Osteoblast (primary cell): ENCODE data around the gene DIPK2B. TPM values are rescaled to one million over a fixed set of nuclear protein-coding genes. Genes with fewer than 3 reads are reported as not detected.

Experiments used
- DNase-seq: peaks from one replicate; pipeline ENCODE4 v3.0.0; 2011; ENCODE audit warnings: low spot score, mixed read lengths; ENCODE audit not compliant: insufficient read length; ENCODE audit errors: missing footprints
- H2AFZ ChIP-seq: 2 replicates; pipeline ENCODE4 v1.6.0; 2011; ENCODE audit warnings: mild to moderate bottlenecking, low read length
- H3K27ac ChIP-seq: 2 replicates; pipeline ENCODE4 v1.5.1; 2011; ENCODE audit warnings: mild to moderate bottlenecking, low read depth, low read length, moderate library complexity
- H3K27me3 ChIP-seq: 2 replicates; pipeline ENCODE4 v1.6.0; 2012; ENCODE audit warnings: mild to moderate bottlenecking, control low read depth, inconsistent platforms, low read length, moderate library complexity; ENCODE audit not compliant: insufficient read depth
- H3K36me3 ChIP-seq: 2 replicates; pipeline ENCODE4 v1.5.1; 2011; ENCODE audit warnings: mild to moderate bottlenecking, low read length, control low read depth, moderate library complexity; ENCODE audit not compliant: insufficient read depth
- H3K4me1 ChIP-seq: 2 replicates; pipeline ENCODE4 v1.5.1; 2011; ENCODE audit warnings: mild to moderate bottlenecking, low read length, control low read depth, moderate library complexity; ENCODE audit not compliant: insufficient read depth
- H3K4me2 ChIP-seq: 2 replicates; pipeline ENCODE4 v1.6.0; 2011; ENCODE audit warnings: mild to moderate bottlenecking, low read length; ENCODE audit not compliant: insufficient read depth
- H3K4me3 ChIP-seq: fragments of 200-600 bp; sonication (generic); 3 replicates; pipeline ENCODE4 v1.5.1; 2012; ENCODE audit warnings: mild to moderate bottlenecking, low read length, inconsistent platforms; ENCODE audit not compliant: insufficient read depth
- H3K79me2 ChIP-seq: 2 replicates; pipeline ENCODE4 v1.6.0; 2012; ENCODE audit warnings: mild to moderate bottlenecking, low read length, control low read depth, inconsistent platforms; ENCODE audit not compliant: insufficient read depth
- H3K9me3 ChIP-seq: 2 replicates; pipeline ENCODE4 v1.5.1; 2011; ENCODE audit warnings: low read depth, low read length, control low read depth
- H4K20me1 ChIP-seq: 2 replicates; pipeline ENCODE4 v1.6.0; 2012; ENCODE audit warnings: mild to moderate bottlenecking, low read length, control low read depth; ENCODE audit not compliant: insufficient read depth
- CTCF ChIP-seq: IDR thresholded peaks from 2 replicates; pipeline ENCODE4 v1.5.1; 2011; ENCODE audit warnings: mild to moderate bottlenecking, low read depth, low read length, moderate library complexity; ENCODE audit errors: extremely low read depth
- total RNA-seq: library from RNA; depleted of rRNA; stranded (reverse); fragments of >200 nt; gene quantifications from 2 replicates; pipeline ENCODE4 v1.2.3, GENCODE V29; 2012

Gene DIPK2B
- total RNA-seq, 1 donor: not detected

- Histone ChIP-seq H2AFZ (no peak overlapping the region), H3K4me3 (no peak overlapping the region), H3K4me2 (no peak overlapping the region), H3K36me3 (no peaks in the 10 kb centered on the region), H3K79me2 (no peaks in the 10 kb centered on the region), H3K27me3 (peaks cover 9% of the 10 kb centered on the region), H3K27ac (no peak overlapping the region), H4K20me1 (no peaks in the 10 kb centered on the region), H3K9me3 (no peaks in the 10 kb centered on the region), H3K4me1 (peaks cover 5% of the 10 kb centered on the region)
- TF ChIP-seq CTCF: no peak
- no peak for DNase-seq
Measured at GRCh38 chrX:45154462-45154861, 46.2 kb downstream of the DIPK2B start.

- H3K9me3 ChIP-seq: no peaks in the 10 kb centered on the region
- no peak overlapping the region for H3K27ac ChIP-seq
- H3K4me3 ChIP-seq: no peak overlapping the region
- no peaks in the 10 kb centered on the region for H4K20me1 ChIP-seq
- H3K36me3 ChIP-seq: no peaks in the 10 kb centered on the region
- H2AFZ ChIP-seq: no peak overlapping the region
- H3K4me2 ChIP-seq: no peak overlapping the region
- H3K79me2 ChIP-seq: no peaks in the 10 kb centered on the region
- no peak for DNase-seq
- peaks cover 9% of the 10 kb centered on the region for H3K27me3 ChIP-seq
- no peak for TF ChIP-seq CTCF
- H3K4me1 ChIP-seq: peaks cover 5% of the 10 kb centered on the region
Measured at GRCh38 chrX:45154033-45154360, 46.7 kb downstream of the DIPK2B start.
